RWPE1 (cell line): ENCODE data around the gene INPP5B.

Experiments
- CTCF ChIA-PET: fragments of 350-600 bp; sonication (Branson Sonifier 250); formaldehyde crosslinking; extraction: SDS; loops from one replicate; lab custom pipeline; 2021; lab: Yijun Ruan, JAX
- POLR2A ChIA-PET: fragments of 400-600 bp; formaldehyde crosslinking; extraction: SDS; loops from one replicate; lab custom pipeline; 2020; ENCODE audit warnings: antibody characterized with exemption; ENCODE audit not compliant: low non-redundant PET; lab: Yijun Ruan, JAX
- DNase-seq: peaks from one replicate; pipeline ENCODE4 v3.0.0; 2012; ENCODE audit warnings: low spot score
- H3K27ac ChIP-seq: fragments of 450-650 bp; 2 replicates; pipeline ENCODE4 v1.5.1; 2017
- TF ChIP-seq, protein P1 (sequence below): fragments of 450-650 bp; conservative IDR thresholded peaks from 2 replicates; pipeline ENCODE4 v1.5.1; 2017; ENCODE audit warnings: low read depth, mild to moderate bottlenecking

Gene INPP5B

DNA sequence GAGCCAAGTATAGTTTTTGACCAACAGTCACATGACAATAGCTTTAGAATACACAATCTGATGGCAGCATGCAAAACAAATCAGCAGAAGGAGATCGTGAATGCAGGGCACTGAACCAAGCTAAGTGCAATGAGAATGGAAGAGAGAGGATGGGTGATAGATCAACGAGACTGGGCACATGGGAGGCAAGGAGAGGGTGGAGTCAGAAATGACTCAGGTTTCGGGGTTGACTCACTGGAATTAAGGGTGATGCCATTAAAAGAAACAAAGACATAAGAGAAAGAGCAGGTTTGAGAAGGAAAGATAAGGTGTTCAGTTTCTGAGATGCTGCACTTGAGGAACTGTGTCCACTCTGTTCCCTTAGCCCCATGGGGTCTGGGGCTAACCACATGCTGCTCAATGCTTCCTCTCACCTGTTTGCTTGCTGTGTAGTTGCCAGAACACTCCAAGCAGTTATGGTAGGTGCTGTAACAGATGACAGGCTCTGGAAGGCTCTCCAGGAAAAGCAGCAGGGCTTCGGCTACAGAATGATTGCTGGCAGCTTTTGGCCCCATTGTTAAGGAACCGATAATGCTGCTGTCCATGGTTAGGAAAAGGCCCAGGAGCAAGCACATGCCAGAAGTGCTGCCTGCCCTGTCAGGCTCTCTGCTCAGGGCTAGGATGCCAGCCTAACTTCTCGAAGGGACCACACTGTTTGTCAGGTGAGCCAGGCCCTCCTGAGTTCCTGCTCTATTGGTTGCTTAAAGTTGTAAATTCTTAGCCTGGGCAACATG lies 81.3 kb downstream of the INPP5B start:
- CTCF ChIA-PET: interaction anchor here (0.5 to 0.7 kb wide), 3 partner anchors 10 to 1799 kb away, joined by 3 to 4 read pairs (median 4); partner anchors contain the start of gene GNL2
- TF ChIP-seq, protein P1, sequence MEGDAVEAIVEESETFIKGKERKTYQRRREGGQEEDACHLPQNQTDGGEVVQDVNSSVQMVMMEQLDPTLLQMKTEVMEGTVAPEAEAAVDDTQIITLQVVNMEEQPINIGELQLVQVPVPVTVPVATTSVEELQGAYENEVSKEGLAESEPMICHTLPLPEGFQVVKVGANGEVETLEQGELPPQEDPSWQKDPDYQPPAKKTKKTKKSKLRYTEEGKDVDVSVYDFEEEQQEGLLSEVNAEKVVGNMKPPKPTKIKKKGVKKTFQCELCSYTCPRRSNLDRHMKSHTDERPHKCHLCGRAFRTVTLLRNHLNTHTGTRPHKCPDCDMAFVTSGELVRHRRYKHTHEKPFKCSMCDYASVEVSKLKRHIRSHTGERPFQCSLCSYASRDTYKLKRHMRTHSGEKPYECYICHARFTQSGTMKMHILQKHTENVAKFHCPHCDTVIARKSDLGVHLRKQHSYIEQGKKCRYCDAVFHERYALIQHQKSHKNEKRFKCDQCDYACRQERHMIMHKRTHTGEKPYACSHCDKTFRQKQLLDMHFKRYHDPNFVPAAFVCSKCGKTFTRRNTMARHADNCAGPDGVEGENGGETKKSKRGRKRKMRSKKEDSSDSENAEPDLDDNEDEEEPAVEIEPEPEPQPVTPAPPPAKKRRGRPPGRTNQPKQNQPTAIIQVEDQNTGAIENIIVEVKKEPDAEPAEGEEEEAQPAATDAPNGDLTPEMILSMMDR: no peak
- peak; percentile 87 for DNase-seq
- H3K27ac ChIP-seq: peak overlapping the region; percentile 83
- POLR2A ChIA-PET: no interaction called here

DNA sequence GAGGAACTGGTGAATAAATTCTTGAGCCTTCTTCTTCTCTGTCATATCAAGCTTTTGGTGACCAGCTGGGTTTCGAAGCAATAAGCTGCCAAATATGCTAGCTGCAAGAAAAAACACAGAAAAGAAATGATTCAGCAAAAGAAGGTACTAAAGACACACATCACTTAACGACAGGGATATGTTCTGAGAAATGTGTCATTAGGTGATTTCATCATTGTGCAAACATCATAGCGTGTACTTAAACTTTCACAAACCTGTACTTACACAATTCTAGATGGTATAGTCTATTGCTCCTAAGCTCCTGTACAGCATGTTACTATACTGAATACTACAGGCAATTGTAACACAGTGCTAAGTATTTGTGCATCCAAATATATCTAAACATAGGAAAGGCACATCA lies 84.5 kb downstream of the INPP5B start:
- ChIA-PET POLR2A (no interaction called here), CTCF (interaction anchor here (1.0 kb wide), 1 partner anchor 9 kb away, joined by 3 read pairs; no protein-coding TSS in a partner anchor)
- DNase-seq: no peak
- TF ChIP-seq, protein P1: no peak
- peak overlapping the region; percentile 90 for H3K27ac ChIP-seq

DNA sequence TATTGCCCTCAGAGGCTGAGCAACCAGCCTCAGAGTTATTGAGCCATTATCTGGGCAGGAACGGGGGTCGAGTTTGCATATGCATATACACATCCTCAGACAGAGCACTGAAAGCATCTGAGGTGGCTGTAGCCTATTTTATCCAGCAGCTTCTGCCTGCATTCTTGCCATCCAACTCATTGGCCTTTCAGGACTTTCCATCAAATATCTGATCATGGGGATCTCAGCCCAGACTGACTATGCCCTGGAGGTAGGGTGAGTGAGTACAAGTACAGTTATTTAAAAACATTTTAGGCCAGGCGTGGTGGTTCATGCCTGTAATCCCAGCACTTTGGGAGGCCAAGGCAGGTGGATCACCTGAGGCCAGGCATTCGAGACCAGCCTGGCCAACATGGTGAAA lies 85.7 kb downstream of the INPP5B start:
- TF ChIP-seq, protein P1: no peak
- ChIA-PET CTCF (interaction anchor here (0.5 to 1.0 kb wide), 3 partner anchors 10 to 43 kb away, joined by 3 read pairs; no protein-coding TSS in a partner anchor), POLR2A (no interaction called here)
- no peak for DNase-seq
- H3K27ac ChIP-seq: peak overlapping the region; percentile 90

DNA sequence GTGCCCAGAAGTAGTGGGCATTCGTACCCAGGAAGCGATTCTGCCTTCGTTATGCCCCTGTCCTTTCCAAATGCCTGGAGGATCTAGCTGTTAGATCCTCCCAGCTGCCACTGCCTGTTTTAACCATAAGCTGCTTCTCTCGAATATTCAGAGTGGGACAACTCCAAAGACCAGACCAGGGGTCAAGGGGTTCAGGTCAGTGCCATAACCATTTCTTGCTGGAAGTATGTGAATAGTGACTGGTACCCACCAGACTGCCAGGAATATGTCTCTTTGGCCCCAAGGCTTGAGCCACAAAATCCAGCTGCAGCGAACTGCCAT lies 86.5 kb downstream of the INPP5B start:
- DNase-seq: no peak
- ChIA-PET POLR2A (no interaction called here), CTCF (interaction anchor here (0.6 to 1.9 kb wide), 10 partner anchors 9 to 627 kb away, joined by 3 to 9 read pairs (median 4); partner anchors contain the start of gene SF3A3)
- TF ChIP-seq, protein P1: peak; percentile 37
- peak overlapping the region; percentile 90 for H3K27ac ChIP-seq

DNA sequence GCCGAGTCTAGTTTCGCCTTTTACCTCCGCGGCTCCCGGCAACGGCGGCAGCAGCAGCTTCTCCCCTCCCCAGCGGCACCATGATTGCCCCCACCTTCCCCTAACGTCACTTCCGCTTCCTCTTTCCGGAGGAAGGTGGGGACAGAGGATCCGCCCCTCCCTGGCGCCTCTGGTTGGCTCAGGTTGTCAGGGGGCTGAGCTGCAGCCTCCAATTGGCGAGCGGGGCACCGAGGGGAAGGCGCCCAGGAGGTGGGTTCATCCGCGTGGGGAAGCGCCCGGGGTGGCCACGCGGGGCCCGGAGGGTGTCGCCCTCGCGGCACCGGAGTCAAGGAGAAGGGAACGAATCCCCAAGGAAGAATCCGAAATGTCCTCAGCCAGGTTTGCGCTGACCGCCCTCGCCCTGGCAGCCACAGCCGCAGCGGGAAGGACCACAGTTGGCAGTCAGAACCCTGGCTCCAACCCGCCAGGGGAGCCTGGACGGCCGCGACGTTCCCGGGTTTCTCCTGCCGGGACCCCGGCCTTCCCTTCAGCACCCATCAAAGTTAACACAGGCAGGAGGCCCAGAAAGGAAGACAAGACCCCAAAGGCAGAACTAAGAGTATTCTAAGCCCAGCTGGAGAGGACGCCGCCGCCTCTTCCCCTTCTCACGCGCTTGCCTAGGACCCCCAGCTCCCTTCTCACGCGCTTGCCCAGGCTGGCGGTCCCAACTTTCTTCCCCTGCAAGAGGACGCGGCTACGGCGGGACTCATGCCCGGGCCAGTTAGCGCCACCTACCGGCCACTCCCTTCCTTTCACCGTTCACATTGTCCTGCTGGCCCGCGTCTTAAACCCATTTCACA lies 87.1 kb downstream of the INPP5B start, which contains the start of gene MTF1:
MTF1 (minus strand) TSS at position 86 of the 839 bp plus-strand sequence. CDS start 1,934 bp downstream, outside the sequence.
- POLR2A ChIA-PET: interaction anchor here (0.5 to 1.4 kb wide), 3 partner anchors 51 to 409 kb away, joined by 3 to 7 read pairs (median 4); partner anchors contain the start of genes C1orf122 and YRDC
- CTCF ChIA-PET: interaction anchor here (0.6 to 1.9 kb wide), 15 partner anchors 9 to 975 kb away, joined by 3 to 9 read pairs (median 3); partner anchors contain the start of gene SF3A3

More for the DNA sequence above, 87.1 kb downstream of the INPP5B start, which contains the start of gene MTF1:
- peak; percentile 99 for DNase-seq
- H3K27ac ChIP-seq: peak within 1 kb of the TSS; percentile 90
- TF ChIP-seq, protein P1: peak; percentile 93
